ENCODE measurements around the gene INSRR.

INSRR gene

DNA sequence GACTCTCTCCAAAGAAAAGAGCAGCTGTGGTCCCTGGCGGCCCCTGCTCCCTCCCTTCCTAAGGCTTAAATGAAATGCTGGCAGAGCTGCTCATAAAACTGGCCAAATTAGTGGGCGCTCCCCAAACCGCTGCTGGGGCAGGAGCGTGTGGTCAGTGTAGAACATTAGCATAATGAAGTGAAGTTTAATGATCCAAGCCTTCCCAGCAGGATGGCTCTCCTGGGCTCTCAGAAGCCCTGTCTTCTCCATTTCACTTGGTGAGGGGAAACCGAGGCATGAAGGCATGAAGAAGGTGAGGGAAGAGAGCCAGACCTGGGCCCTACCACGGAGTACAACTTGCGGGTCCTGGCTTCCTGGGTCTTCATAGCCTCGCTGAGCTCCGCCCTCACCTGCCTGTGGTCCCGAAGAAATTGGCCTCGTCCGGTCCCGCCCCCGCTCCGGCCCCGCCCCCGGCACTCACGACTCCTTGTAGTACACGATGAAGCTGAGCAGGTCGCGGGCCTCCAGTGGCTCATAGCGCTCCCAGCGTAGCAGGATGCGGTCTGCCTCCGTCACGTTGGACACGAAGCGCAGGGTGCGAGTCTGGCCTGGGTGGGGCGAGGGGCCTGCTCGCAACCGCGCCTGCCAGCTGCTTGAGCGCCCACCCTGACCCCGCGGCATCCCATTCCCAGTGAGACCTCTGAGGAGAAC is 10.3 kb downstream of the INSRR start:
- no peak for DNase-seq (ENCODE audit: low spot score)

DNA sequence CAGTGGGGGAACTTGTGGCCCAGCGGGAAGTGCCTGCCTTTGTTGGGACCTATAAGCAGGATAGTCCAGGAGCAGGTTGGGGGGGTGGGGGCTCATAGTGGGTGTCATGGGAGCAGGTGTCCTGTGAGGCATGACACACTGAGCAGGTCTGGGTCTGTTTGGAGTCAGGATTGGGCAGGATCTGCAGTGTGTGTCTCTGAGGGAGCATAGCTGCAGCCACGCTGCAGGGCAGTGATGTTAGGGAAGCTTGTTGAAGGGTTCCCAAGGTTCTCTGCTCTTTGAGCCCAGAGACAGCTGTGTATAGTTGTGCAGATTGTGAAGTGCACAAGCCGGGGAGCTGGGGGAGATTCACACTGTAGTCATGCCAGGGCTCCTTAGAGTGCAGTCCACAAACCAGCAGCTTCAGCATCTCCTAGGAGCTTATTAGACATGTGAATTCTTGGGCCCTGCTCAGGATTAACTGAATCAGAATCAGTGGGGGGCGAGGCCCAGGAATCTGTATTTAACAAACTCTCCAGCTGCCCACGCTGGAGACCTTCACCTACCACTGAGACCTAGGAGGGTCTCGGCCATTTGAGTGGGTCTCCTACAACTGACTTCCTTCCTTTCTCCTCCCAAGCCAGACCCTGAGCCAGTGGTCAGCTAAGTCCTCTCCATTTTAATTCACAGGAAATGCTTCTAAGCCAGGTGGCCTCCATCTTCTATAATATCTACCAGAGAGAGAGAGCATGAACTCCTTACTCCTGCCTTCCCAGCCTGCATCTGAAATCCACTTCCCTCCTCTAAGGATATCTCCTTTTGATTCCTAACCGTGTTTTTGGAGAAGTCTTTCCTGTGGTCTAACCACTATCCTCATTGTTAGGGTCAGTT is 11.1 kb downstream of the INSRR start:
- no peak for DNase-seq (ENCODE audit: low spot score)

GRCh38 chr1:156846643-156847042 is 12.3 kb downstream of the INSRR start:
- no peak for DNase-seq (ENCODE audit: low spot score)

GRCh38 chr1:156845953-156846545 is 12.9 kb downstream of the INSRR start:
- DNase-seq (ENCODE audit: low spot score): no peak

- DNase-seq (ENCODE audit: low spot score): no peak
Observed at GRCh38 chr1:156845055-156845952, 13.6 kb downstream of the INSRR start.

DNA sequence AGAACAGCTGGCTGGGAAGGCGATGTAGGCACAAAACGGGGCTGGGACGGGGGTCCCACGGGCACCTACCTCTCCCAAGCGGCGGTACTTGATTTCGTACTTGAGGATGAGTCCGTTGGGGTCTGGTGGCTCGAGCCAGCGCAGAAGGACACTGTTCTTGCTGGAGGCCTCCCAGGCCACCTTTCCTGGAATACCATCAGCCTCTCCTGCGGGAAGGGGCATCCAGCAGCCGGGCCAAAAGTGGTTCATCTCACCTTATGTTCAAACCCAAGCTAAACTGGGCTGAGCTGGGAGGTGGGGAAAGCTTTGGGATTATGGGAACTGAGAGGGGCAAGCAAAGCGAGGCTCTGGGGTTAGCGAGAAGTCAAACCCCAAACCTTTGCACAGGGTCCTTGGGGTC is 14.3 kb downstream of the INSRR start:
- no peak for DNase-seq (ENCODE audit: low spot score)

DNA sequence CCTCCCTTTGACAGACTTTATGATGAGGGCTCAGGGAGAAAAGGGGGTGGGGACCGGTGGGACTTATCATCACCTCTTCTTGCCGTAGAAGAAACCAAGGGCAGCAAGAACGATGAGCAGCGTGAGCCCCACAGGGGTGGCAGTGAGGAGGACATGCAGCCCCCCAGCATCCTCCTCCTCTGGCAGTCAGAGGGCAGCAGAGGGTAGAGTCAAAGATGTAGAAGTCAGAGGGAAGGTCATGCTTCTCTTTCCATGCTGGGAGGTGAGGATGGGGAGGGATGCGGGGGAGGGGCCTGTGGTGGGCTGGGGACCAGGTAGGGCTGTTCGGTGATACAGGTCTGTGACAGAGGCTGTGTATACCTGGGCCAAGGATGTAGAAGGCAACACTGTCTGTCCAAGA is 14.8 kb downstream of the INSRR start:
- no peak for DNase-seq (ENCODE audit: low spot score)

GRCh38 chr1:156842618-156843300 is 16.2 kb downstream of the INSRR start:
- no peak for DNase-seq (ENCODE audit: low spot score)

DNA sequence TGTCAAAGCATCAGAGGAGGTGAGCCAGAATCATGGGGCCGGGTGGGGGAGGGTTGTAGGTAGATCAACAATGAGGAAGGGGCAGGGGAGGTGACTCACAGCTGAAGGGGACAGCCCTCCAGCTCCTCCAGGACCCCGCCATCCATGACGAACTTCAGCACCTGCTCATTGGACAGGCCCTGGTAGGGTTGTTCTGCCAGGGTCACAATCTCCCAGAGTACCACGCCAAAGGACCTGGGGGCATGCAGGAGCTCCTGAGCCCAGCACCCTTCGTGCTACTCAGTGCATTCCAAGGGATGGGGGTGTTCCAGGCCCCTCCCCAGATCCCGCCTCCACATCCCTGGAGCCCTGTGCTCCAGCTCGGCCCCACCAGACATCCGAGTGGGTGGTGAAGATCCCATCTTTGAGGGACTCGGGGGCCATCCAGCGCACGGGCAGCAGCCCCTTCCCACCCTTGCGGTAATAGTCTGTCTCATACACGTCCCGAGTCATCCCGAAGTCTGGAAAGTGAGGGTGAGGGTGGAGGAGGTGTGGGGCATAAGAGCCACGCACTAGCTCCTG is 17.5 kb downstream of the INSRR start:
- no peak for DNase-seq (ENCODE audit: low spot score)

- no peak for DNase-seq (ENCODE audit: low spot score)
Observed at GRCh38 chr1:156840898-156841279, 18.0 kb downstream of the INSRR start.

DNA sequence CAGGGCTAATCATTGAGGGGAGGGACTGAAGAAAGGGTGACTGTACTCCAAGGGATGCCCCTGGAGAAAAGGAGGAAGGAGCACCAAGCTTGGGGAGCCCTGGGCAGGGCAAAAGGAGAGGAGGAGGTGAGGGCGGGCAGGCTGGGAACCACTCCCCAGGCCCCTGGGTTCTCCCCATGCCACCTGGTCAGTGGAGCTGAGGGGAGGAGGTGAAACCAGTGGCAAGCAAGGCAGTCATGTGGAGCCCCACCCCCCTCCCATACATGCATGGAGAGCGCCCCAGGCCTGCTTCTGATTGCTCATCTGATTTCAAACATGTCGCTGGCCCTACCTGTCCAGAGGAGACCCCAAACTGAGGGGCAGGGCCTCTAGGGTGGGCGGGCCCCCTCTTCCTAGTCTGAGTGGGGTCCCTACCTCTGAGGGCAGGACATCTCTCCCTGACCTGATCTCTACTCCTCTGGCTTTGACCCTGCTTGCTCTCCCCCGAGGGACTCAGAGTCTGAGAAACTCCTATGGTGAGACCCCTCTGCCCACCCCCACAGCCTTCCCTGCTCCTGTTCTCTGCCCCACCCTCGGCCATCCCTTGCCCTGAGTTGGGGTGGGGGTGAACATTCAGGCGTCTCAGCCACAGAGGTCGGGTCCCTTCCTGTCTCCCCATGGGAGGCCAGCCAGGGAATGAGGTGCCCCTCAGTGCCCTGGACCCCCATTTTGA is 18.6 kb downstream of the INSRR start:
- DNase-seq (ENCODE audit: low spot score): no peak

DNA sequence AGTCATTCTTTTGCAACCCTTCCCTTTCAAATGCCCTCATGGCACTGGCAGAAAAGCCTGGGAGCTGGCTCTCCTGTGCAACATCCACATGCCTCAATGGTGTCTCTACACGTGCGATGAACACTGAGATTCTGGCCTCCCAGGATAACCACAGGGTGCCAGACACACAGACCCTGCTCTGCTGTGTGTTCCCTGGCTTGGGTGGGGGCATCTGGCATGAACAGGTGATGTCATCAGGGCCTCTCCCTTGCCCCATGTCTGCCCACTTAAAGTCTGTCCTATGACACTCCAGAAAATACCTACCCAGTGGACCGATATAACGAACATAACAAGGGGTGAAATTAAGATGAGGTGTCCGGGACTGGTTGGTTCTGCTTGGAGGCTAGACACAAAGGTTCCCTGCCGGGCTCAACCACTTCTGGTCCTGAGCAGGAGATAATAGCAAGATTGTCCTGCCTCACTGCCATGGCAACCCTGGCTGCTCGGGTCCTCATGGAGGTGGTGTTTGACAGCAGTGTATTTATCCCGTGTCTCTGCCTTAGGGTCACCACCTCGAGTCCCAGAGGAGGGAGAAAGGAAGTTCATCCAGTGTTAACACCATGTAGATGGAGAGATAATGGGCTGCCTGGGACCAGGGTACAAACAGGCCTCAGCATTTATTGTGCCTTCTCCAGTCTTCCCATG is 19.3 kb downstream of the INSRR start:
- DNase-seq (ENCODE audit: low spot score): no peak

GRCh38 chr1:156838972-156839371 is 19.9 kb downstream of the INSRR start:
- peak; percentile 25 for DNase-seq (ENCODE audit: low spot score)

DNA sequence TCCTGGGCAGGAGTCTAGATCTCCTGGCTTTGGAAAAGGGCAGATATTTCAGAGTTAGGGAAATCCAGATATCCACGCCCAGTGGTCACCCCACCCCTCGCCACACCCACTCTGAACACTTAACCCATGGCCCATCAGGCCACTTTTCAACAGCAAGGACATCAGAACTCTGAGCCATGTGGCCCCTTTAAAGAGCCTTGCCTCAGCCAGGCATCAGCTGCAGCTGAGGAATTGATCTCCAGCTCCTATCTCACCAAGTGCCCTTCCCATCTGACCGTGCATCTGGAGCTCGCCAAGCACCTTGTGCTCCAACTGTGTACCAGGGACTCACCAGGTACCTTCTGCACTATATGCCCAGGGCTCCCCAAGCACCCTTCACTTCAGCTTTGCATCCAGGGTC is 22.0 kb downstream of the INSRR start:
- no peak for DNase-seq (ENCODE audit: low spot score)

- DNase-seq (ENCODE audit: low spot score): no peak
Observed at GRCh38 chr1:156836041-156836654, 22.8 kb downstream of the INSRR start.

GRCh38 chr1:156834322-156834721 is 24.6 kb downstream of the INSRR start:
- DNase-seq (ENCODE audit: low spot score): no peak

- DNase-seq (ENCODE audit: low spot score): no peak
Observed at GRCh38 chr1:156833603-156834002, 25.3 kb downstream of the INSRR start.

- no peak for DNase-seq (ENCODE audit: low spot score)
Observed at GRCh38 chr1:156832434-156832833, 26.5 kb downstream of the INSRR start.

GRCh38 chr1:156828400-156829124 is 30.4 kb downstream of the INSRR start:
- DNase-seq (ENCODE audit: low spot score): peak; percentile 79

Data from kidney capillary endothelial cell (primary cell).